GM20431 (cell line): Measurements from ENCODE around the gene EFNA3.

ENCODE experiments used
- in situ Hi-C: fragments of 300-500 bp; cut with MseI, MboI; formaldehyde crosslinking; loops from one replicate; pipeline ENCODE4 v1.15.0; 2020; ENCODE audit warnings: low sequenced_read_pairs; ENCODE audit not compliant: unreplicated experiment

The EFNA3 gene, protein sequence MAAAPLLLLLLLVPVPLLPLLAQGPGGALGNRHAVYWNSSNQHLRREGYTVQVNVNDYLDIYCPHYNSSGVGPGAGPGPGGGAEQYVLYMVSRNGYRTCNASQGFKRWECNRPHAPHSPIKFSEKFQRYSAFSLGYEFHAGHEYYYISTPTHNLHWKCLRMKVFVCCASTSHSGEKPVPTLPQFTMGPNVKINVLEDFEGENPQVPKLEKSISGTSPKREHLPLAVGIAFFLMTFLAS

DNA sequence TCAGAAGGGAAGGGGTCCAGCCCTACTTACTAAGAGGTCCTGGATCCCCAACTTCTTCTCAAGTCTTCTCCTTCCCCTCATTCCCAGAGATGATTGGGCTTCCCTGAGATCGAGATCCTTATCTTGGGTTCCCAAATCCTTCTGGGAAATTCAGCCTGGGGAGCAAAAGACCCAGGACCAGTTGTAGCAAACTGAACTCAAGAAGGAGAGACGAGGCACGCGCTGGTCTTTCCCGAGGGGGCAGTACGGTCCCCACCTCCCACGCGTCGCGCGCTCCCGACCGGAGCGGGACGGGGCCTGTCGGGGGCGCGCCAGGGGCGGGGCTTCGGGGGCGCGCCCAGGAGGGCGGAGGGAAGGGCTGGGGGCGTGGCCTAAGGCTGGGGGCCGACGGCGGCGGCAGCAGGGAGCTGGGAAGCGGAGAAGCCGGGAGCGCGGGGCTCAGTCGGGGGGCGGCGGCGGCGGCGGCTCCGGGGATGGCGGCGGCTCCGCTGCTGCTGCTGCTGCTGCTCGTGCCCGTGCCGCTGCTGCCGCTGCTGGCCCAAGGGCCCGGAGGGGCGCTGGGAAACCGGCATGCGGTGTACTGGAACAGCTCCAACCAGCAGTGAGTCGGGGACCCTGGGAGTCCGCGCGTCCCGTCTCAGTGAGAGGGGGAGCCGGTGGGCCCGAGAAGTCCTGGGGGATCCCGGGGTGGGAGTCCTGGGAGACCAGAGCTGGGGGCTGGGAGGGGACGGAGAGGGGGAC is at the start of gene EFNA3:
Gene EFNA3 (plus strand): TSS at position 369 of the 741 bp plus-strand sequence. CDS start 105 bp downstream, at position 474.
- in situ Hi-C loops, result no loop called here

DNA sequence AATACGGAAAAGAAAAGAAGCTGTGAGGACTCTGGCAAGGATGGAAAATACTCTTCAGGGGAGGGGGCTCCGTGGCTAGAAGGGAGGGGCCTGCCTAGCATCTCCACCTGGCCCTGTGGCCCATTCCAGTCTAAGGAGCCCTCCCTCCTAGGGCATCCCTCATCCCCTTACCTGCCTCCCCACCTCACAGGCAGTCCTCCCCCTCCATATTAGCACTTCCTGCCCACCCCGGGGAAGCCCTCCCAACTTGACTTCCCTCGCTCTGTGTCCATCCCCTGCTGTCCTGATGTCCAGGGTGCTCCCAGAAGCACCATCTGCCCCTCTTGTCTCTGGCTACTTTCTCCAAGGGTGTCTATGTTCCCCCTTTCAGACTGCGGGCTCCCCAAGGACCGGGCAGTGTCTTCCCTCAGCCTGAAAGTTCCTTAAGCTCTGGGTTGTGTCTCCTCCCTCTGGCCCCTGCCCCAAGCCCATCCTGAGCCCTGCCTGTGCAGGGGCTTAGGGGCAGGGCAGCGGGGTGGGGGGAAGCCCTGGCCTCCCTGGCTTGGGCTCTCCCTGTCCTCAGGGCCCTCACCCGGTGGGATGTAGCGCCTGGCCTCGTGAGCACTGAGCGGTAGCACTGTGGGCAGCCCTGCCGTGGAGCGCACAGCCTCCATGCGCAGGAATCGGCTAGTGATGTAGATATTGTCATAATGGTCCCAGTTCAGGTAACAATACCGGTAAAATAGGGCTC is 49.0 kb upstream of the EFNA3 start:
- in situ Hi-C loops, result no loop called here

DNA sequence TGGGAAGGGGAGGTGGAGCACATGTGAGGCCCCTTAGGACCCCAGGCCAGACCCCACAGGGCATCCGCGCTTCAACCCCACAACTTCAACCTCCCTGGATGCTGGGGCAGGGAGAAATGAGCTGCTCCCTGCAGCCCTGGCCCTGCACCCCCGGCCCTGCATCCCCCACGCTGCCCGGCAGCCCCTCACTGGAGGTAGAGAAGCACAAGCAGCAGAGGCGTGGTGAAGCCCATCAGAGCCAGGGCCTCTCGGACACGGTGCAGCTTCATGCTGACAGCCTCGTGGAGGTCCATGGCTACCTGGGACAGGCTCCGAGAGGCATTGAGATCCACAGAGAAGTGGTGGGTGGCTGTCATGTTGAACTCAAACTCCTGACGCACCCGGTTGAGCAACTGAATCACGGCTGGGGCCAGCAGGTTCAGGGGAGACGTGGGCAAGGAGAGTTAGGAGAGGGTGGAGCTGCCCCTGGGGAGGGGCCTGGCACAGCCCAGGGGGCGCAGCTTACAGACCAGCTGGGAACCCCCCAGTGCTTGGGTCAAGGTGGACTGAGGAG is 48.3 kb upstream of the EFNA3 start:
- in situ Hi-C loops, result no loop called here

DNA sequence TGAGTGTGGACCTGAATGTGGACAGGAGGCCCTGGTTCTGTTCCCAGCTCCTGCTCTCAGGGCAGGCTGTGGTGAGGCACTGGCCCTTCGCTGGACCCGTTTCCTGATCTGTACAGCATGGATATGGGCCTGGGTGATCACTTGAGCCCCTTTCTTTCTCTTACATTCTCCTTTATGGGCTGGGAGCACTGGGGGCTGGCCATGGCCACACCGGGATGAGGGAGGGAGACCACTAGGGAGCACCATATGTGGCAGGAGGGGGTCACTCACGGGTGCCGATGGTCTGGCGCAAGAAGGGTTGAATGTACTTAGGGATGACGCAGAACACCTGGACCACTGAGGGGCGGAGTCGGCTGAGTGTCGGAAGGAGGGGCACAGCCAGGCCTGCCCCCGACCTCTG is 47.7 kb upstream of the EFNA3 start:
- in situ Hi-C loops, result no loop called here

DNA sequence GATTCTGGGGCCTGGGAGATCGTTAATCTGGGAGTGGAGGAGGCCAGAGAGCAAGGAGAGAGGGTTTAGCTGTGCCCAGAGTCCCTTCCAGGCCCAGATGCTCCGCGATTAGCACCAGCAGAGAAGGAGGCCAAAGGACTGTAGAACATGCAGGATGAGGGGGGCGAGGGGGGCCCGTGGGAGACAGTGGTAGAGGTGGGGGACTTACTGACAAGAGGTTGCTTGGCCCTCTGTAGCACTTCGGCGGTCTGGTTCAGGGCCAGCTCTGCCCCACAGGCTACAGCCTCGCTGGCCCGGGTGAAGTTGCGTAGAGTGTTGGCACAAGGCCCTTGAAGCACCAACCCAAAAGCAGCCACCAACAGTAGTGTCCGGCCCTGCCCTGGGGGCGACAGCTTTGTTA is 45.8 kb upstream of the EFNA3 start:
- in situ Hi-C loops, result no loop called here

DNA sequence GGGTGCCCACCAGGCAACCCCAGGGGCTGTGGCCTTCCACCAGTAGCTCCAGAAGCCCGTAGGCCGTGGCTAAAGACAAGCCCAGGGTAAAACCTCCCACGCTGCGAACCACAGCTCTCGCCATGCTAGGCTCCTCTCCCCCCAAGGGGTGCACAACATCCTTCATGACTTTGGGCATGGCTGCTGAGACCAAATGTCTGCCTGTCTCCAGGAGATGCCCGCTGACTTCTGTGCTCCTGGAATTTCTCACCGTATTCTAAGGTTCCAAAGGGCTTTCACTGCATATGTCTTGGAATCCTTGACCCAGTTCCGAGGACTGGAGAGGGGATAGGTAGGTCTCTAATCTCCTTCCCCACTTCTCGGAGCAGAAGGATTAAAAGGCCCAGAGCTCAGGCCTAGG is 45.1 kb upstream of the EFNA3 start, which contains the start of the genes DCST1 and DCST2:
Gene DCST1 (plus strand): TSS at position 301 of the 400 bp plus-strand sequence. CDS start 213 bp downstream, outside the sequence.
Gene DCST2 (minus strand): TSS at position 258 of the 400 bp plus-strand sequence. CDS start 80 bp downstream, at position 178.
- in situ Hi-C loops, result no loop called here

DNA sequence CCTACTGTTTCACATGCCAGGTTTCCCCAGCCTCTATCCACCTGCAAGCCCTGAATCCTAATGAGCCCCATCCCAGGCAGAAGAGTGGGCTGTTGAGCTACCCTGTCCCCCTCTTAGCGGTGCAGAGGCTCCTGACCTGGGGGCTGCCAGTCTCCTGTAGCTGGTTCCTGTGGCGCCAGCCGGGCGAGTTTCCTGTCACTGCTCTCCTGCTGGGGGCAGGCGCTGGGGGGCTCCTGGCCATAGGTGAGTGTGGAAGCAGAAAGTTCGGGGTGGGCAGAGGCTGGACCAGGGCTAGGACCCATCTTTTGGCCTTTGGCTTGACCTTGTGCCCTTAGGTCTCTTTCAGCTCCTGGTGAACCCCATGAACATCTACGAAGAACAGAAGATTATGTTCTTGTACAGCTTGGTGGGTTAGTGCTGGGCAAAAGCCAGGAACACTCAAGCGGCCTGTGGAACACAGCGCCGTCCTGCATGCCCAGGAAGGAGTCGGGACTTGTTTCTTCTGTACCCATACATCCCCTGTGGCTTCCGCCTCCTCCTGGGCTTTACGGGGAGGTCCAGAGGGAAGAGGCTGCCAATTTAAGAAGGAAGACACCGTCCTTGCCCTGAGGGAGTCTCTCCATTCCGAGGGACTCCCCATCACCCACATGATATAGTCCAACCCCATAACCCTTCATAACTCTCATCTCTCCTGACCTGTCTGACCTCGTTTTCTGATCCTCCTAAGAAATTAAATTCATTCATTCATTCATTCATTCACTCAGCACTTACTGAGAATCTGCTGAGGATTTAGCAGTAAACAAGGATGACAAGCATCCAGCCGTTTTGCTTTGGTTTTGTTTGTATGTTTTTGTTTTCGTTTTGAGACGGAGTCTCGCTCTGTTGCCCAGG is 44.1 kb upstream of the EFNA3 start:
- in situ Hi-C loops, result no loop called here

DNA sequence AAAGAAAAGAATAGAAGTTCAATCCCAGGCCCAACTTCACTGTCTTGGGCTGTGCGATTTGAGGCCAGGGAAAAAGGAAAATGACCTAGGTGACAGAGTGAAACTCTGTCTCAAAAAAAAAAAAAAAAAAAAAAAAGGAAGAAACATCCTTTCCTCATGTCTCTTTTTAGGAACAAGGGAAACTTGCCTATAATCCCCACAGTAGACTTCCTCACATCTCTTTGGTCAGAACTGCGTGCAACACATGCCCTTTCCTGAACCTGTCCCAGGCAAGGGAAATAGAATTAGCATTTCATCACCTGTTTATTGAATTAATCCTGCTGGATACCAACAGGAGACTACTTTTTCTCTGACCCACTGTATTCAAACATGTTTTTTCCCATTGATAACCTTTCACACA is 42.7 kb upstream of the EFNA3 start:
- in situ Hi-C loops, result no loop called here

DNA sequence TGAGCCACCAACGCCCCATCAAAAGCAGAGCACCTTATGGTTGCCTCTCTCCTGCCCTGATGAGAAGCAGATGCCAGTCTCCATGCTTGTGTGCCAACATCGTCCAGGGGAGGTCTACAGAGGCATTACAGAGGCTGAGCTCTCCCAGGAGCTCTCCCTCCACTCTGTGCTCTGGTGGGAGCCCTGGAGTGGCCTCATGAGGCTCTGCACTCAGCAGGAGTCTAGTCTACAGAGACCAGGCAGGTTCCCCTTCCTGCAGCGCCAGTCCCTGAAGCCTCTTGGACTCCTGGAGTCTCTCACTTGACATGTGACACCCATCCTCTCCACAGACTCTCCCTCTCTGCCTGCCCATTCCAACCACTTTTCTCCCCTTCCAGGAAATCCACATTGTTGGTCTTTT is 41.6 kb upstream of the EFNA3 start:
- in situ Hi-C loops, result no loop called here

DNA sequence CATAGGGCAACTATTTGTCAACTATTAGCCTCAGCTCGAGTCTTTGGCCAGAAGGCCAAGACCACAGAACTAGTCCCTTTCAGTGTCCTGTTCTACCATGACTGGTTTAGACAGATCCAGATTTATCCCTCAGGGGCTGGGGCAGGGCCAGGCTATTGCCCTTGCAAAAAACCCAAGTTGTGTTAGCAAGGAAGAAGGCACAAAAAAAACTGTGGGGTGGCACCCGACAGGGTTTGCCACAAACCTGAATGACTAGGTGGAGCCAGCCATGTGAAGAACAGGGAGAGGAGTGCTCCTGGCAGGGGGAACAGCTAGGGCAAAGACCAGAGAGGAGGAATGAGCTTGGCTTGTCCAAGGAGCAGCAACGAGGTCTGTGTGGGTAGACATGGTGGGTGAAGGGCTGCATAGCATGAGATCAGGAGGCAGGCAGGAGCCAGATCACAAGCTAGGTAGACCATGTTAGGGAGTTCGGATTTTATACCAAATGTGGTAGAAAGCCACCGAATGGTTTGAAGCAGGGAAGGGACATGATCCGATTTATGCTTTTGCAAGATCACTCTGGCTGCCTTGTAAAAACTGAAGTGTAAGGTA is 40.7 kb upstream of the EFNA3 start:
- in situ Hi-C loops, result no loop called here

DNA sequence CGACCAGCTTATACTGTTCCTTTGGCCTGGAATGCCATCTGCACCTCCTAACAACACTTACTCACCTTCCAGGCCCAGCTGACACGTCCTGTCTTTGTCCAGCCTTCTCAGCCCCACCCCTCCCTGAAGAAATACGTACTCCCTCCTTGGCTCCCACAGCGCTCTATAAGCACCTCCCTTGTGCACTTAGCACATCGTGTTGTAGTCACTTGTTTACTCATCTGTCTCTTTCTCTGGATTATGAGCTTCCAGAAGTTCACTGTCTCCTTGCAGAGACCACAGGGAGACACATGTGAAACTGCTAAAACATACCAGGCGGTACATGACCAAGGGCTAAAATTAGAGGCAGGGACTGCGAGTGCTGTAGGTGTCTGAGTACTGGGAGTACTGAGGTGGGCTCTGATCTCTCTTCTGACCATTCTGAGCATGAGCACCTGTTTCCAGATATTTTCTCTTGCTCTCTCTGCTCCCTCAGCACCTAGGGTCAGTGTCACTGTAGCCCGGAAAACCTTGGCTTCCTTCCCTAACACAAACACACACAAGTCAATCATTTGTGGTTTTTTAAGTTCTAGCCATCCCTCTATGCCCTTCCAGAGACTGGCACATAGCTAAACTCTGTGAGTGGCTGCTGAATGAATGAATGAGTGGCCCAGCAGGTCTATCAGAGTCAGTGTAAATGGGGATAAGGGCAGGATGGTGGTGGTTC is 39.9 kb upstream of the EFNA3 start:
- in situ Hi-C loops, result no loop called here

DNA sequence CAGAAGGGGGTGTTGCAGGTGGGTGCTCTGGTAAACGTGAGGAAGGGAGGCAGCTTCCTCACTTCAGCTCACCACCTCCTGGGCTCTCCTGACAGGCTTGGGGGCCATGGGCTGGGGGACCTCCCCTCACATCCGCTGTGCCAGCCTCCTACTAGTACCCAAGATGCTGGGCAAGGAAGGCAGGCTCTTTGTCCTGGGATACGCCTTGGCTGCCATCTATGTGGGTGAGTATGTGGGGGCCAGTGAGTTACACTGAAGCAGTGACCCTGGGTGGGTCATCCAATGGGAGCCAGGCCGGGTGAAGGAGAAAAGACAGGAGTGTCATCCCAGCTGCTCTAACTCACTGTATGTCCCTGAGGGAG is 39.3 kb upstream of the EFNA3 start:
- in situ Hi-C loops, result no loop called here

DNA sequence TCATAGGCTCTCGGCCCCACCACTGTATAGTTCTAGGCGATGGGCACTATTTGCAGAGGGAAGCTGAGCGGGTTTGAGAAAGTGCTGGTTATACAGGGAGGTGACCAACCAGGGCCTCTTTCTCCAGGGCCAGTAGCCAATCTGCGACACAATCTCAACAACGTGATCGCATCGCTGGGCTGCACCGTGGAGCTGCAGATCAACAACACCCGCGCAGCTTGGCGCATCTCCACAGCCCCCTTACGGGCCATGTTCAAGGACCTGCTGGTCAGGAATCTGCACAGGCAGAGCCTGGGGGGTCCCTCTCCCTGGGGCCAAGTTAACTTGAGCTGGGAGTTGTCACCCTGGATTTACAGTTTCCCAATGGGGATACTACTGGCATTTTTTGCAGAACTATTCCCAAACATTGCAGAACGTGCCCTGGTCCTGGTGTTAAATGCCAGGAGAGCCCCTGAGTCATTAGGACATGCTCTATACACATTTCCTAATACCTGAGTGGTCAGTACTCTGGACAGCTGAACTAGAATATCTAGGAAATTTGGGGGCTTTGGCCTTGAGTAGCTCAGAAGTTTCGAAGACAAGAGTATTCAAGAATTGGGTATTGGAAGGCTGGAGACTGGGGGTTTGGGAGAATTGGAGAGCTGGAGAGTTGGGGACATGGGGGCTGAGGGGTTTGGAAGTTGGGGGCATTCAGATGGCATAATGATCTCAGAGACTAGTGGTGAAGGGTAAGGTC is 38.1 kb upstream of the EFNA3 start:
- in situ Hi-C loops, result no loop called here

DNA sequence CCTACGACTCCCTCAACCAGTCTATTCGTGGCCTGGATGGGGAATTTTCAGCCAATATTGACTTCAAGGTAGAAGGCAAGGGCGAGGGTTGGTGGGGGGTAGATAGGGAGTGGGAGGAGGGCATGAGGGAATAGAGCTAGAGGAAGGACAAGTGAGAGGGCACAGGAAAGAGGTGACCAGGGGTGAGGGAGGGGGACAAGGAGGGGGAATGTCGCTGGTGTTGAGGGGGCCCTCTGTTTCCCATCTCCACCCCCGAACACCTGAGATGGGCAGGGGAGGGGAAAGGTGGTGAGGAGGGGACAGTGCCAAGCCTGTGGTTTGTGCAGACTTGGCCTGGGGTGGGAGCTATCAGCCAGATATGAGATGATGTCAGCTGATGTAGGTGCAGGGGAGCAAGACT is 35.8 kb upstream of the EFNA3 start:
- in situ Hi-C loops, result no loop called here

DNA sequence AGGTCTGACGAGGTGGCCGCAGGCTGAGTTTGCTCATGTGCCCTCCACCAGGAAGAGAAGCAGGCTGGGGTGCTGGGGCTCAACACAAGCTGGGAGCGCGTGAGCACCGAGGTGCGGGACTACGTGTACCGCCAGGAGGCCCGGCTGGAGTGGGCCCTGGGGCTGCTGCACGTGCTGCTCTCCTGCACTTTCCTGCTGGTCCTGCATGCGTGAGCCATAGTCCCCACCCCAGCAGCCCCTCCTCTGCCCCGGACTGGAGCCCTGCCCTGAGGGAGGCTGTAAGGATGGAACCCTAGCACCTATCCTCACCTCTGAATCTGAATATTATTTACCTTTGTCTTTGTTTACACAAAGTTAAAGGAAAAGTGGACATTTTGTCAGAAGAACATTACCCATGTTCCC is 35.3 kb upstream of the EFNA3 start:
- in situ Hi-C loops, result no loop called here

DNA sequence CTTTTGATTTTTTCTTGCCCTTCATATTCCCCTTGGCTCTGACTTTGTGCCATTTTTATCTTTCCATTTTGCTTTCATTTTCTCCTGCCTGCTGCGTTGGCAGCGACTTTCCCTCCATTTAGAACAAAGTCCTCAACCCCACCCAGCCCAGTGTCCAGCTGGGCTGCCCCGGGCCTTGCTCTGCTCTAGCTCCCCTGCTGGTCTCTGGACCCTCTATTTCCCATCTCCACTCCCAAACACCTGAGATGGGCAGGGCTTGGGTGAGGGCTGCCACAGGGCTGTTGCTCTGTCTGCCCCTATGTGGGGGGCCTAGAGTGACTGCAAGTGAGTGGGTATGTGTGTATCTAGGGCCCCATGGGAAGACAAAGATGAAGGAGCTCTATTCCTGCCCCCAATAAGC is 34.8 kb upstream of the EFNA3 start:
- in situ Hi-C loops, result no loop called here

DNA sequence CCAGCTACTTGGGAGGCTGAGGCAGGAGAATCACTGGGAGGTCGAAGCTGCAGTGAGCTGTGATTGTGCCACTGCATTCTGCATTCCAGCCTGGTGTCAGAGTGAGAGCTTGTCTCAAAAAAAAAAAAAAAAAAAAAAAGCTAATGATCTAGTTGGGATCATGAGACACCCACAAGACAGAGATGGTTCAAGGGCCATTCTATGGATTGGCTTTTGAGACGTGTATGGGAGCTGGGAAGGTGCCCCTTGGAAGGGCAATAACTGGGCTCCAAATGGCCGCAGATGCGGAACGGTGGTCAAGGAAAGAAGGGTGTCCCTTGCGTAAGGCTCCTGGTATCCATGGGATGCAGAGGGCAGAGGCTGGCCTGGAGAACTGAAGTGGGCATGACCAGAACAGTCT is 34.3 kb upstream of the EFNA3 start:
- in situ Hi-C loops, result no loop called here
